GM18519 (cell line): ENCODE data around the gene RBAK.
"Not testable (repeated sequence)": the region's sequence is repeated elsewhere in the genome, so short reads cannot be mapped to it uniquely, and the experiment has no call there.

Experiments used
- ATAC-seq: cut with Tn5 transposase; IDR thresholded peaks from one replicate; pipeline ENCODE4 v1.9.1; 2021; ENCODE audit warnings: mild to moderate bottlenecking, moderate library complexity; ENCODE audit not compliant: unreplicated experiment, low FRiP score

Gene RBAK

GRCh38 chr7:5047127-5047526 is 1.5 kb downstream of the RBAK start:
- not testable (repeated sequence) for ATAC-seq

GRCh38 chr7:5050676-5051075 is 5.0 kb downstream of the RBAK start:
- no peak for ATAC-seq

GRCh38 chr7:5051731-5052130 is 6.1 kb downstream of the RBAK start:
- not testable (repeated sequence) for ATAC-seq

GRCh38 chr7:5053175-5053574 is 7.5 kb downstream of the RBAK start:
- ATAC-seq, result no peak

- no peak for ATAC-seq
These were observed 18.0 kb downstream of the RBAK start for GRCh38 chr7:5063698-5064097.

GRCh38 chr7:5064391-5065106 is 18.9 kb downstream of the RBAK start:
- ATAC-seq, result no peak

- ATAC-seq, result no peak
These were observed 19.4 kb downstream of the RBAK start for GRCh38 chr7:5065107-5065407.

- ATAC-seq, result no peak
These were observed 22.9 kb downstream of the RBAK start for GRCh38 chr7:5068521-5068920.

- no peak for ATAC-seq
These were observed 24.5 kb downstream of the RBAK start for GRCh38 chr7:5070206-5070605.

- ATAC-seq, result not testable (repeated sequence)
These were observed 29.5 kb downstream of the RBAK start for GRCh38 chr7:5075187-5075586.

- ATAC-seq, result no peak
These were observed 32.1 kb downstream of the RBAK start for GRCh38 chr7:5077740-5078139.

GRCh38 chr7:5082806-5083205 is 37.1 kb downstream of the RBAK start:
- ATAC-seq, result no peak

GRCh38 chr7:5083311-5083711 is 37.7 kb downstream of the RBAK start:
- ATAC-seq, result no peak

- ATAC-seq, result no peak
These were observed 40.6 kb downstream of the RBAK start for GRCh38 chr7:5086256-5086655.

GRCh38 chr7:5088228-5088833 is 42.7 kb downstream of the RBAK start:
- not testable (repeated sequence) for ATAC-seq

- no peak for ATAC-seq
These were observed 43.2 kb downstream of the RBAK start for GRCh38 chr7:5088906-5089305.

- ATAC-seq, result no peak
These were observed 48.3 kb downstream of the RBAK start for GRCh38 chr7:5093948-5094347.

GRCh38 chr7:5094641-5095040 is 49.0 kb downstream of the RBAK start:
- ATAC-seq, result no peak

GRCh38 chr7:5116359-5116758 is 70.7 kb downstream of the RBAK start:
- ATAC-seq, result no peak

- ATAC-seq, result no peak
These were observed 71.7 kb downstream of the RBAK start for GRCh38 chr7:5117095-5117970.
